Hepatocyte (in vitro differentiated cells): ENCODE data around the gene FLAD1.

Experiments used
- EZH2 ChIP-seq: fragments of 200-600 bp; sonication (generic); IDR thresholded peaks from 2 replicates; pipeline ENCODE4 v1.6.1; 2016; ENCODE audit warnings: antibody characterized with exemption, mild to moderate bottlenecking, borderline replicate concordance
- EZH2phosphoT487 ChIP-seq: fragments of 200-600 bp; sonication (generic); IDR thresholded peaks from one replicate; pipeline ENCODE4 v1.6.1; 2018; ENCODE audit warnings: antibody characterized with exemption, mild to moderate bottlenecking, low read depth, moderate library complexity; ENCODE audit not compliant: unreplicated experiment, severe bottlenecking
- TF ChIP-seq, protein P1 (sequence below): fragments of 200-600 bp; sonication (generic); IDR thresholded peaks from 2 replicates; pipeline ENCODE4 v1.5.1; 2016; ENCODE audit warnings: antibody characterized with exemption, mild to moderate bottlenecking; ENCODE audit not compliant: poor library complexity

DNA sequence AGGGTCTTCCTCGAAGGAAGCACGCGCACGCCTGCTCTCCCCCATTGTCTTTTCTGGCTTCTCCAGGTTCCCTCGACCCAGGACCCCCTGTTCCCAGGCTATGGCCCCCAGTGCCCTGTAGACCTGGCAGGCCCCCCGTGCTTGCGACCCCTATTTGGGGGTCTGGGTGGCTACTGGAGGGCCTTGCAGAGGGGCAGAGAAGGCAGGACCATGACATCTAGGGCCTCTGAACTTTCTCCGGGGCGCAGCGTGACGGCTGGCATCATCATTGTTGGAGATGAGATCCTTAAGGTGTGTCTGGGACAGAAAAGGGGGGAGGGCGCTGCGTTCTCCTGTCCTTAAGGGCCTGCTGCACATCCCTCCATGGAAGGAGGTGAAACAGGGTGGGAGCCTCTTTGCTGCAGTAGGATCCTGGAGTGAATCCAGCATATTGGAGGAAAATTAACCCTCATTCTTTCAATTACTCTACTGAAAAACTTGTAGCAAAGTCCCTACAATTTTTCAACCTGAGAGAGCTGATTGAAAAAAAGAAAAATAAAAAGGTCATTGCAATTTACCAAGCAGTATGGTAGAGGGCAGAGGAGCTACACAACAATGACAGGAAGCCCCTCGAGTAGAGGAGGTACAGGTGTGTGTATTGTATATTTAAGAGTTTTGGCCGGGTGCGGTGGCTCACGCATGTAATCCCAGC is 777 bp downstream of the FLAD1 start:
- TF ChIP-seq, protein P1, sequence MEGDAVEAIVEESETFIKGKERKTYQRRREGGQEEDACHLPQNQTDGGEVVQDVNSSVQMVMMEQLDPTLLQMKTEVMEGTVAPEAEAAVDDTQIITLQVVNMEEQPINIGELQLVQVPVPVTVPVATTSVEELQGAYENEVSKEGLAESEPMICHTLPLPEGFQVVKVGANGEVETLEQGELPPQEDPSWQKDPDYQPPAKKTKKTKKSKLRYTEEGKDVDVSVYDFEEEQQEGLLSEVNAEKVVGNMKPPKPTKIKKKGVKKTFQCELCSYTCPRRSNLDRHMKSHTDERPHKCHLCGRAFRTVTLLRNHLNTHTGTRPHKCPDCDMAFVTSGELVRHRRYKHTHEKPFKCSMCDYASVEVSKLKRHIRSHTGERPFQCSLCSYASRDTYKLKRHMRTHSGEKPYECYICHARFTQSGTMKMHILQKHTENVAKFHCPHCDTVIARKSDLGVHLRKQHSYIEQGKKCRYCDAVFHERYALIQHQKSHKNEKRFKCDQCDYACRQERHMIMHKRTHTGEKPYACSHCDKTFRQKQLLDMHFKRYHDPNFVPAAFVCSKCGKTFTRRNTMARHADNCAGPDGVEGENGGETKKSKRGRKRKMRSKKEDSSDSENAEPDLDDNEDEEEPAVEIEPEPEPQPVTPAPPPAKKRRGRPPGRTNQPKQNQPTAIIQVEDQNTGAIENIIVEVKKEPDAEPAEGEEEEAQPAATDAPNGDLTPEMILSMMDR = no peak
- TF ChIP-seq EZH2 (no peak), EZH2phosphoT487 (no peak)
